H9 (cell line): ENCODE measurements around the gene TGFBR2. TPM values are rescaled to one million over a fixed set of nuclear protein-coding genes. Genes with fewer than 3 reads are reported as not detected.

ENCODE experiments used
- DNase-seq: peaks from one replicate; pipeline ENCODE4 v3.0.0-alpha.2; 2017
- H2AFZ ChIP-seq: one replicate; pipeline ENCODE4 v1.6.1; 2013; ENCODE audit warnings: mild to moderate bottlenecking, low read length, control low read depth, moderate library complexity
- H2AK5ac ChIP-seq: 2 replicates; pipeline ENCODE4 v1.6.1; 2013; ENCODE audit warnings: low read length, control low read depth, mixed read lengths; ENCODE audit not compliant: insufficient read length
- H2BK120ac ChIP-seq: one replicate; pipeline ENCODE4 v1.6.1; 2013; ENCODE audit warnings: low read depth, mild to moderate bottlenecking, low read length, control low read depth, inconsistent platforms; ENCODE audit not compliant: poor library complexity, severe bottlenecking
- H2BK12ac ChIP-seq: 2 replicates; pipeline ENCODE4 v1.6.1; 2013; ENCODE audit warnings: low read length, control low read depth, mixed read lengths, low read depth; ENCODE audit not compliant: insufficient read length
- H2BK15ac ChIP-seq: 2 replicates; pipeline ENCODE4 v1.6.1; 2013; ENCODE audit warnings: low read depth, low read length, control low read depth
- H2BK20ac ChIP-seq: one replicate; pipeline ENCODE4 v1.6.1; 2013; ENCODE audit warnings: low read depth, mild to moderate bottlenecking, low read length, control low read depth, inconsistent platforms; ENCODE audit not compliant: poor library complexity, severe bottlenecking
- H2BK5ac ChIP-seq: 2 replicates; pipeline ENCODE4 v1.6.1; 2013; ENCODE audit warnings: low read length, control low read depth, mixed read lengths; ENCODE audit not compliant: insufficient read length
- H3K14ac ChIP-seq: 2 replicates; pipeline ENCODE4 v1.6.1; 2013; ENCODE audit warnings: low read length, control low read depth; ENCODE audit not compliant: insufficient read depth
- H3K18ac ChIP-seq: 2 replicates; pipeline ENCODE4 v1.6.1; 2013; ENCODE audit warnings: low read depth, mild to moderate bottlenecking, mixed read lengths, low read length, control low read depth; ENCODE audit not compliant: insufficient read length
- H3K23ac ChIP-seq: 2 replicates; pipeline ENCODE4 v1.6.1; 2013; ENCODE audit warnings: low read length, control low read depth, mixed read lengths, low read depth; ENCODE audit not compliant: insufficient read length
- H3K23me2 ChIP-seq: 2 replicates; pipeline ENCODE4 v1.6.1; 2013; ENCODE audit warnings: low read depth, mild to moderate bottlenecking, mixed read lengths, low read length, control low read depth; ENCODE audit not compliant: insufficient read length, poor library complexity, severe bottlenecking
- H3K27ac ChIP-seq: 2 replicates; pipeline ENCODE4 v1.5.1; 2013; ENCODE audit warnings: low read length, control low read depth, mixed read lengths, low read depth; ENCODE audit not compliant: insufficient read length
- H3K27me3 ChIP-seq: 2 replicates; pipeline ENCODE4 v1.6.1; 2013; ENCODE audit warnings: low read length, control low read depth, inconsistent platforms; ENCODE audit not compliant: insufficient read depth
- H3K4ac ChIP-seq: 2 replicates; pipeline ENCODE4 v1.6.1; 2013; ENCODE audit warnings: low read depth, mild to moderate bottlenecking, control low read depth, inconsistent platforms, low read length, moderate library complexity
- H3K4me1 ChIP-seq: 2 replicates; pipeline ENCODE4 v1.6.1; 2013; ENCODE audit warnings: low read length, control low read depth, inconsistent platforms; ENCODE audit not compliant: insufficient read depth
- H3K4me2 ChIP-seq: 2 replicates; pipeline ENCODE4 v1.6.1; 2013; ENCODE audit warnings: low read length, control low read depth, mixed read lengths; ENCODE audit not compliant: insufficient read length, insufficient read depth
- H3K56ac ChIP-seq: 2 replicates; pipeline ENCODE4 v1.6.1; 2013; ENCODE audit warnings: low read depth, mild to moderate bottlenecking, mixed read lengths, low read length, control low read depth; ENCODE audit not compliant: insufficient read length
- H3K79me1 ChIP-seq: 2 replicates; pipeline ENCODE4 v1.6.1; 2013; ENCODE audit warnings: low read depth, mild to moderate bottlenecking, moderate library complexity, low read length, control low read depth, inconsistent platforms; ENCODE audit not compliant: insufficient read depth, poor library complexity, severe bottlenecking
- H3K79me2 ChIP-seq: 2 replicates; pipeline ENCODE4 v1.6.1; 2013; ENCODE audit warnings: low read length, control low read depth, inconsistent platforms; ENCODE audit not compliant: insufficient read depth
- H3K9ac ChIP-seq: 2 replicates; pipeline ENCODE4 v1.6.1; 2013; ENCODE audit warnings: low read length, control low read depth, mixed read lengths; ENCODE audit not compliant: insufficient read length; ENCODE audit errors: extremely low read depth
- H3K9me3 ChIP-seq: one replicate; pipeline ENCODE4 v1.6.1; 2013; ENCODE audit warnings: low read depth, low read length, inconsistent platforms; ENCODE audit not compliant: control insufficient read depth
- H3T11ph ChIP-seq: one replicate; pipeline ENCODE4 v1.6.1; 2013; ENCODE audit warnings: mild to moderate bottlenecking, low read length, control low read depth, inconsistent platforms
- H4K20me1 ChIP-seq: one replicate; pipeline ENCODE4 v1.6.1; 2013; ENCODE audit not compliant: control insufficient read depth, insufficient read length, insufficient read depth
- H4K5ac ChIP-seq: 2 replicates; pipeline ENCODE4 v1.6.1; 2013; ENCODE audit warnings: low read depth, mild to moderate bottlenecking, mixed read lengths, low read length, control low read depth; ENCODE audit not compliant: insufficient read length
- H4K8ac ChIP-seq: replicated peaks from 2 replicates; pipeline ENCODE4 v1.6.1; 2013; ENCODE audit warnings: low read length, control low read depth, mixed read lengths, low read depth; ENCODE audit not compliant: insufficient read length
- H4K91ac ChIP-seq: 2 replicates; pipeline ENCODE4 v1.6.1; 2013; ENCODE audit warnings: low read depth, mild to moderate bottlenecking, moderate library complexity, mixed read lengths, low read length, control low read depth; ENCODE audit not compliant: insufficient read length
- H3K27ac Mint-ChIP-seq, 3 experiments: 2 replicates in 2 of 3; 3 replicates in 1 of 3; pipeline ENCODE4 v1.8.0; 2020 to 2021; ENCODE audit warnings: mixed read lengths in 3 of 3, mild to moderate bottlenecking in 1 of 3, moderate library complexity in 1 of 3
- H3K27me3 Mint-ChIP-seq: 2 replicates; pipeline ENCODE4 v1.8.0; 2021; ENCODE audit warnings: low read depth, mild to moderate bottlenecking, moderate library complexity, mixed read lengths
- H3K36me3 Mint-ChIP-seq, 3 experiments: 2 replicates in 2 of 3; 3 replicates in 1 of 3; pipeline ENCODE4 v1.8.0; 2020 to 2021; ENCODE audit warnings: low read depth in 3 of 3, mixed read lengths in 3 of 3; ENCODE audit not compliant: insufficient read depth in 1 of 3
- H3K4me1 Mint-ChIP-seq, 2 experiments: 2 replicates each; pipeline ENCODE4 v1.8.0; 2020; ENCODE audit warnings: mixed read lengths in 2 of 2
- H3K4me3 Mint-ChIP-seq, 2 experiments: 2 replicates in 1 of 2; 3 replicates in 1 of 2; pipeline ENCODE4 v1.8.0; 2020 to 2021; ENCODE audit warnings: mild to moderate bottlenecking in 2 of 2, mixed read lengths in 2 of 2, moderate library complexity in 1 of 2
- H3K9me3 Mint-ChIP-seq, 2 experiments: 2 replicates in 1 of 2; 3 replicates in 1 of 2; pipeline ENCODE4 v1.8.0; 2020; ENCODE audit warnings: mild to moderate bottlenecking in 2 of 2, mixed read lengths in 2 of 2, moderate library complexity in 1 of 2
- CTCF ChIP-seq: fragments of 200-600 bp; sonication (generic); conservative IDR thresholded peaks from 3 replicates; pipeline ENCODE4 v1.8.0; 2021; ENCODE audit warnings: antibody characterized with exemption, mild to moderate bottlenecking
- WGBS: extraction: QIAGEN DNeasy Blood & Tissue Kit; methylation state at CpG from one replicate; pipeline ENCODE4 v1.1.7; 2013; ENCODE audit warnings: missing lambda C conversion rate, low lambda C conversion rate, mixed read lengths; ENCODE audit not compliant: insufficient read length; ENCODE audit errors: extremely low coverage; 5-methylcytosine and 5-hydroxymethylcytosine counted together
- total RNA-seq: library from RNA; stranded (reverse); gene quantifications from 2 replicates; pipeline ENCODE4 v1.2.1, GENCODE V29; 2021

The TGFBR2 gene
- total RNA-seq, 1 experiment from 2014 or later: 10.6 TPM

GRCh38 chr3:30724863-30725262 lies 118.5 kb downstream of the TGFBR2 start:
- no peaks in the 10 kb centered on the region for H3K9me3 Mint-ChIP-seq
- H4K91ac ChIP-seq: no peak overlapping the region
- H3K9me3 ChIP-seq: no peaks in the 10 kb centered on the region
- H3K79me2 ChIP-seq: no peaks in the 10 kb centered on the region
- H2BK15ac ChIP-seq: no peak overlapping the region
- no peak overlapping the region for H3K4me2 ChIP-seq
- no peak overlapping the region for H2BK12ac ChIP-seq
- H3K9ac ChIP-seq: no peak overlapping the region
- no peak overlapping the region for H3T11ph ChIP-seq
- H3K27me3 Mint-ChIP-seq: no peaks in the 10 kb centered on the region
- H2AK5ac ChIP-seq: no peak overlapping the region
- no peak overlapping the region for H3K4ac ChIP-seq
- no peak for TF ChIP-seq CTCF
- H3K36me3 Mint-ChIP-seq: no peaks in the 10 kb centered on the region
- H2BK5ac ChIP-seq: no peak overlapping the region
- no peak overlapping the region for H2BK20ac ChIP-seq
- no peaks in the 10 kb centered on the region for H4K20me1 ChIP-seq
- H4K8ac ChIP-seq: no peak overlapping the region
- no peak overlapping the region for H3K4me3 Mint-ChIP-seq
- H2AFZ ChIP-seq: no peak overlapping the region
- H3K27ac Mint-ChIP-seq: no peak overlapping the region
- no peak overlapping the region for H3K18ac ChIP-seq
- no peaks in the 10 kb centered on the region for H3K27me3 ChIP-seq
- WGBS: no CpG with 5 or more reads among the region's 3 CpGs
- DNase-seq: no peak
- no peaks in the 10 kb centered on the region for H3K4me1 ChIP-seq
- H3K23ac ChIP-seq: no peak overlapping the region
- H3K14ac ChIP-seq: no peak overlapping the region
- H3K27ac ChIP-seq: no peak overlapping the region
- no peaks in the 10 kb centered on the region for H3K23me2 ChIP-seq
- H2BK120ac ChIP-seq: no peak overlapping the region
- no peak overlapping the region for H4K5ac ChIP-seq
- H3K56ac ChIP-seq: no peak overlapping the region
- H3K79me1 ChIP-seq: no peaks in the 10 kb centered on the region
- H3K4me1 Mint-ChIP-seq: no peaks in the 10 kb centered on the region
